Inferior parietal cortex (tissue), 1 donor: ENCODE results near the gene RBM19.

ENCODE experiments used
- DNase-seq: peaks from one replicate; pipeline ENCODE4 v3.0.0-alpha.2; 2016; ENCODE audit errors: extremely low spot score

RBM19 gene

GRCh38 chr12:113884392-113884791 lies 81.7 kb downstream of the RBM19 start:
- DNase-seq, result no peak

DNA sequence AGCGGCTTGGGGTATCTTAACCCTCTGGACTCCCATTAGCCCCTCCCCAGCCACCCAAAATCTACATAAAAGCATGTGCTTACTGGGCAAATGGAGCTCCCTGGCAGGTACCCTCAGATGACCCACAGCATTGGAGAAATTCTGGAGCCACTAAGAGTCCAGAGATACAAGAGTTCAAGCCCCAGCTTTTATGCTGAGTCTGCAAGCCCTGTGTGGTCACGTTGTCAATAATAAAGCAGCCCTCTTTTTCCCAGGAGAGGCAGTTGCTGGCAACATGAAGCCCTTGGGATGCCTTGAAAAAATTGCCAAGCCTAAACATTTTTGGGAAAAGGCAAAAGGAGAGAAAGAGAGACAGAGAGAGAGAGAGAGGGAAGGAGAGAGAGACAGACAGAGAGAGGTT lies 83.4 kb downstream of the RBM19 start:
- DNase-seq, result no peak

GRCh38 chr12:113880988-113881962 lies 84.8 kb downstream of the RBM19 start:
- no peak for DNase-seq

- no peak for DNase-seq
Observed at GRCh38 chr12:113880326-113880725, 85.8 kb downstream of the RBM19 start.

DNA sequence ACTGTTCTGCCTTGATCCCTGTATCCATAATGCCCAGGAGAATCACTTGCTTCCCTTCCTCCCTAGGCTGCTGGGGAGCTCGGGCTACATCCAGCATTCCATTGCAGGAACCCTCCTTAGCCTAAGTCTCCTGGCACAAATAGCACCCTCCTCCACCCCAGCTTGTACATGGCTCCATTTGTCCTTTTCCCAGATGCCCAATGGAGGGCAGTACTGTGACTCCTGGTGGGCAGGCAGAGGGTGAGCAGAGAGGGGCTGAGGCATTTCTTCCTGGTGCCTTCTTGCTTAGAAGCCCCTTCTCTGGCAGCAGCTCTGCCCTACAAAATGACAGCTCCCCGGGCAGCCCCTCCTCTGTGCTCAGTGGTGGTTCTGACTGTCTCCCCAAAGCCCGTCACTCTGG lies 86.5 kb downstream of the RBM19 start:
- no peak for DNase-seq

DNA sequence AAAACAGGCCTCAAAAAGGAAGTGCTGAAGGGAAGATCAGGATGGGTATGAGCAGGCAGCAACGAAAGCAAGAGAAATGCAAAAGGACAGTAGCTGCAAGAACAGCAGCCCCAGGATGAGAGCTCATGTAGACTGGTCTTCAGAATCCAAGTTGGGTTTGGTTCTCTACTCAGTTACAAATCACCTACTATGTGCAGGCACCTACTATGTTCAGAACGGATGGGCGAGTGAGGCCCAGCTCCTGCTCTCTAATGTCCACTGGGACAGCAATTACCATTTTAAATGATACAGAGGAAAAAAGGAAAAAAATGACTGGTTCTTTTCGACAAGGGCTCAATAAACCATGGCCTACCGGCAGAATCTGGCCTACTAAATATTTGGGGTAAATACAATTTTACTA lies 88.5 kb downstream of the RBM19 start:
- no peak for DNase-seq

DNA sequence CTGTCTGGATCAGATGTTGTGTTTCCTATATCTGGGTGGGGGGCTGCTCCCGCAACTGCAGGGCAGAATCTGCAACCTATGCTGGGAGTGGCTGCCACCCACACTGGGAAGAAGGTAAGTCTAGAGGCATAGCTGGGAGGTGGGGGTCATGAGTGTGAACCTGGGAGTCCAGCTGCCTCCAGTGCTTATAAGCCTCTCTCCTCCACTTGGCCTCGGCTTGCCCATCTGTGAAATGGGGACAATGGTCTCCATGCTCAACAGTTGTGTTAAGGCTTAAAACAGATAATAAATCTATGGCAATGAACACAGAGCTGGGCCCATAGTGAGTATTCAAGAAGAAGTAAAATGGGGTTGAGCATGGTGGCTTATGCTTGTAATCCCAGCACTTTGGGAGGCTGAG lies 90.0 kb downstream of the RBM19 start:
- no peak for DNase-seq

DNA sequence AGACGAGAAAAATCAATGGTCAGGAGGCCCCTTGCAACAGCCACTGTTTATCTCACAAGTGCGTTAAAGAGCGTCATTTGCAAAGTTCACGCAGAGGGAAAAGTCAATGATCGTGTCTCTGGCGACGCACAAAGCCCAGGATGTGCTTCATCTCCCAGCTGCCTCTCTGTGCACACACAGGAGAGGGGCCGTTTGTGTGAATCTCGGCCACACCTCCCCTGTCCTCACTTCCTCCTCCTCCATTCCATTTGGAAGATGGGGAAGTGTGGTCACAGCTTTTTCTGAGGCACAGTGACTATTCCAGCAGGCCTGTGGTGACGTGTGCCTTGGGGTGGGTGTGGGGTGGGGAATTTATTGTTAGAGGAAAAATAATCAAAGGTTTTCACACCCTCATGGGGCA lies 90.4 kb downstream of the RBM19 start:
- DNase-seq, result no peak

- DNase-seq, result no peak
Observed at GRCh38 chr12:113874999-113875561, 91.0 kb downstream of the RBM19 start.

GRCh38 chr12:113874326-113874725 lies 91.8 kb downstream of the RBM19 start:
- no peak for DNase-seq

- no peak for DNase-seq
Observed at GRCh38 chr12:113873740-113874139, 92.4 kb downstream of the RBM19 start.

DNA sequence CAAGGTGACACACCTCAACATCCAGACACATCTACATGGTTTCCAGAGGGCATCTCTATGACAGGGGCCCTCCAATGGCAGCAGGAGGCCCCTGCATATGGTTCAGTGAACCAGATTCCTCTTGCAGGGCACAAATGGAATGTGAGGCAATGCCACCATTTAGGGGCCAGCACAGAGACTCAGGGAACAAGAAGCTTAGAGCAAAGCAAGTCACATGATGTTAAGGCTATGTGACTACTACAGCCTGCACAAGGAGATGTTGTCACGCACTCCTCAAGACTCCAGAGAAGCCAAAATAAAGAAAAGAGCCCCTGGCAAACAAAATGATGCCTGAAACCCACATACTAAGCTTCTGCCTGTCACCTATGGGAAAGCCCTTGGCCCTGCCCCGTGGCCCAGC lies 95.2 kb downstream of the RBM19 start:
- no peak for DNase-seq

GRCh38 chr12:113870035-113870434 lies 96.1 kb downstream of the RBM19 start:
- no peak for DNase-seq

- DNase-seq, result no peak
Observed at GRCh38 chr12:113868365-113868764, 97.8 kb downstream of the RBM19 start.

DNA sequence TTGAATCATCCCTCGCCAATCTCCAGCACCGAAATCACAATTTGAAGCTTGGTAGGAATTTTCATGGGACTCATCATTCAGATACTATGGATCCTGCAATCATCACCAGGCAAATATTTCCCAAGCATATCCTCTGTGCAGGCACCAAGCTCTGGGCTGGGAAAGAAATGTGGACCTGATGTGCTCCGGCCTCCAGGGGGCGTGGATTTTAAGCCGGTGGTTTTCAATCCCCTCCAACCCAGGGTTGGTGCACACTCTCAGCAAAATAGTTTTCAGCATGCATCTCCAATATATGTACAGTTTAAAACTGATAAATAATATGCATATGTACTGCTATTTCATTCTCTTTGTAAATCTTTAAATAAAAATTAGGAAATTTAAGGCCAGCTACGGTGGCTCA lies 98.9 kb downstream of the RBM19 start:
- no peak for DNase-seq

GRCh38 chr12:113866496-113866895 lies 99.6 kb downstream of the RBM19 start:
- no peak for DNase-seq

- DNase-seq, result peak; percentile 26
Observed at GRCh38 chr12:113863455-113863845, 102.7 kb downstream of the RBM19 start.

DNA sequence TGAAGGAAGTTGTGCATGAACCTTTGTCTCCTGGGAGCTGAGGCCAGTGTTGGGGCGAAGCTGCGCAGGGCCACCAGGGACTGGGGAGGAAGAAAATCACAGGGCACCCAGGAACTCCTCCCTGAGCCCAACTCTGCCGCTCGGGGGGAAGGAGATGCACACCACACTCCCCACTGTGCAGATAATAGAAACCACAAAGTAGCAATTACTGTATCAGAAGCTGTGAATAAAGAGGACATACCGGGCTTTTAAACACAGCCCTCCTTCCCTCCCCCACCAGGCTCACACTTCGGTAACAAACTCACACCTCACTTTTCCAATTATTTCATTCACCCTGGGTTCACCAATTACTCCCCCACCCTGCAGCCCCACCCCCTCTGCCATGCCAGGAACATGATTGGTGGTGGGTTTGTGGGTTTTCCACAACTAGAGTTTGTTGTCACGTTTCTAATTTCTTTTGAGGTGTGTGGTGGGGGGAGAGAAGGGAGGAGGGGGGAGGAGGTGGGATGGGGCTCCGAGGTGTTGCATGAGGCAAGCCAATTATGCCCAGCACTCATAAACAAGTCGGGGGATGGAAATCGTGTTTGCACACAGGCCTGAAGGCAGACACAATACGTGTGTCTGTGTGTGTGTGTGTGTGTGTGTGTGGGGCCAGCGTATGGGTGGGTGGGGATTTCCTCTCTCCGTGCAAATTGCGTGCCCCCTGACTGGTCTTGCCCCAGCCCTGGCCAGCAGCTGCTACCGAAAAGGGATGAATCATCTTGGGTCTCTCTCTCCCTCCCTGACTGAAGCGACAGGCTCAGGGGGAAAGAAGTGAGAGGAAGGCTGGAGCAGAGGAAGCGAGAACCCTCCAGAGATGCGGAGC lies 103.3 kb downstream of the RBM19 start:
- no peak for DNase-seq

- no peak for DNase-seq
Observed at GRCh38 chr12:113861708-113862312, 104.3 kb downstream of the RBM19 start.

- no peak for DNase-seq
Observed at GRCh38 chr12:113860950-113861349, 105.2 kb downstream of the RBM19 start.

DNA sequence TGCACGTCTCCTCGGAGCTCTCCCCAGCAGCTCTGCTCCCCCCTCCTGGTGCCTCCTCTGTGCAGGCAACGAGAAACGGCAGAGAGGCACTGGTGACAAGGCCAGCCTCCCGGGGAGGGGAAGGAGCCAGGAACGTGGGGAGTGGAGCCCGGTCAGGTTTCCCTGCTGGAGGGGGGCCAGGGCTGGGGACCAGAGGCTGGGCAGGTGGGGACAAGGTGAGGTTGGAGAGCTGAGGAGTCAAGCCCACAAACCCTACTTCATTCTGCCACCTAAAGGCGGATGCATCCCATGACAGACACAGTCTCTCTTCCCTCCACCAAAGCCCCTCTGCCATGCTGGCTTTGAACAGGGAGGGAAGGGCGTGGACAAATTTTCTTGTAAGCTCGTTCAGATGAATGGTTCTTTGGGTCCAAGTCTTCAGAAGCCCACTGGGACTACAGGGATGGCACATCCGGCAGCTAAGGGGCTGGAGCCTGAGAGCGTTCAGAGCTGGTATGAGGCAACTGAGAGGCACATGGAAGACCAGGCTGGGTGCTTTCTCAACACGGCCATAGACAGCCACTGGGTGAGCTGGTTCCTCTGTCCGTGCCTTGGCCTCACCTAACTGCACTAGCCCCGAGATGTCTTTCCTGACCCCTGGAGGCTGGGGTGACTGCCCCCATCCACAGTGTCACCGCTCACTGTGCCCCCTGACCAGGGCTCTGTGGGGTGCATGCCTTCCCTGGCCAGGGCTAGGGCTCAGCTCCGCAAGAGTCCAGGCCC lies 105.9 kb downstream of the RBM19 start:
- no peak for DNase-seq
